Suprapubic skin (tissue), 4 donors: Measurements from ENCODE around the gene XYLT1. TPM values are rescaled to one million over a fixed set of nuclear protein-coding genes. Genes with fewer than 3 reads are reported as not detected.

Experiments
- DNase-seq, 2 donors: peaks; one replicate each; pipeline ENCODE4 v3.0.0-alpha.2; 2019; ENCODE audit warnings: low spot score in 2 of 2
- H3K27ac ChIP-seq: fragments of 200-600 bp; sonication (generic); one replicate; pipeline ENCODE4 v1.5.1; 2019
- H3K27me3 ChIP-seq: fragments of 200-600 bp; sonication (generic); one replicate; pipeline ENCODE4 v1.5.1; 2019
- H3K36me3 ChIP-seq: fragments of 200-600 bp; sonication (generic); one replicate; pipeline ENCODE4 v1.5.1; 2019
- H3K4me1 ChIP-seq: fragments of 200-600 bp; sonication (generic); one replicate; pipeline ENCODE4 v1.5.1; 2019
- H3K4me3 ChIP-seq: fragments of 200-600 bp; sonication (generic); one replicate; pipeline ENCODE4 v1.5.1; 2019; ENCODE audit warnings: mild to moderate bottlenecking
- H3K9me3 ChIP-seq: fragments of 200-600 bp; sonication (generic); one replicate; pipeline ENCODE4 v1.5.1; 2019
- CTCF ChIP-seq, 2 donors: fragments of 200-600 bp in 1 of 2; fragments of 450-650 bp in 1 of 2; sonication (generic) in 1 of 2; IDR thresholded peaks; one replicate each; pipeline ENCODE4 v1.5.1; 2016 to 2019; ENCODE audit warnings: antibody characterized with exemption in 2 of 2, mild to moderate bottlenecking in 1 of 2, moderate library complexity in 1 of 2
- EP300 ChIP-seq: sonication (generic); formaldehyde crosslinking; IDR thresholded peaks from one replicate; pipeline ENCODE4 v1.6.1; 2017; ENCODE audit warnings: antibody characterized with exemption
- POLR2A ChIP-seq, 2 donors: fragments of 450-650 bp; IDR thresholded peaks; one replicate each; pipeline ENCODE4 v1.6.1; 2017; ENCODE audit warnings: antibody characterized with exemption in 2 of 2, mild to moderate bottlenecking in 2 of 2, moderate library complexity in 2 of 2
- POLR2AphosphoS5 ChIP-seq, 3 donors: sonication (generic); formaldehyde crosslinking; IDR thresholded peaks; one replicate each; pipeline ENCODE4 v1.6.1; 2017; ENCODE audit warnings: antibody characterized with exemption in 3 of 3
- WGBS: methylation state at CpG from one replicate; pipeline ENCODE4 v1.1.5; 2018; 5-methylcytosine and 5-hydroxymethylcytosine counted together
- total RNA-seq, 4 donors: library from RNA; depleted of rRNA; stranded (reverse); fragments of >200 nt; gene quantifications; one replicate each; pipeline ENCODE4 v1.1.0, GENCODE V29; 2016

The XYLT1 gene
- total RNA-seq, 4 donors from 2014 or later: 23.5 to 30.6 (median 25.7) TPM

- H3K27me3 ChIP-seq: no peaks in the 10 kb centered on the region
- no peak overlapping the region for H3K4me3 ChIP-seq
- H3K4me1 ChIP-seq: no peaks in the 10 kb centered on the region
- no peaks in the 10 kb centered on the region for H3K36me3 ChIP-seq
- WGBS: 87% methylated on average over 2 of the region's 2 CpGs
- DNase-seq: no peak
- no peak overlapping the region for H3K27ac ChIP-seq
- no peaks in the 10 kb centered on the region for H3K9me3 ChIP-seq
- TF ChIP-seq POLR2A (IDR thresholded peaks at IDR 0.05) (no peak), CTCF (IDR thresholded peaks at IDR 0.05) (no peak), EP300 (no peak), POLR2AphosphoS5 (IDR thresholded peaks at IDR 0.05) (no peak)
These were observed 255.5 kb downstream of the XYLT1 start for GRCh38 chr16:17215306-17215705.

GRCh38 chr16:17213974-17214373 is 256.8 kb downstream of the XYLT1 start:
- no peaks in the 10 kb centered on the region for H3K27me3 ChIP-seq
- no peak overlapping the region for H3K4me3 ChIP-seq
- no peaks in the 10 kb centered on the region for H3K9me3 ChIP-seq
- no peaks in the 10 kb centered on the region for H3K4me1 ChIP-seq
- no peak for DNase-seq
- WGBS: 94% methylated on average over 3 of the region's 3 CpGs
- no peak overlapping the region for H3K27ac ChIP-seq
- no peak for TF ChIP-seq EP300
- no peak for TF ChIP-seq POLR2A (IDR thresholded peaks at IDR 0.05)
- TF ChIP-seq POLR2AphosphoS5 (IDR thresholded peaks at IDR 0.05): no peak
- TF ChIP-seq CTCF (IDR thresholded peaks at IDR 0.05): no peak
- H3K36me3 ChIP-seq: no peaks in the 10 kb centered on the region

- H3K9me3 ChIP-seq: no peaks in the 10 kb centered on the region
- H3K36me3 ChIP-seq: no peaks in the 10 kb centered on the region
- TF ChIP-seq POLR2AphosphoS5 (IDR thresholded peaks at IDR 0.05) (no peak), EP300 (no peak), CTCF (IDR thresholded peaks at IDR 0.05) (no peak), POLR2A (IDR thresholded peaks at IDR 0.05) (no peak)
- H3K27me3 ChIP-seq: no peaks in the 10 kb centered on the region
- H3K27ac ChIP-seq: no peak overlapping the region
- WGBS: 100% methylated on average over 2 of the region's 2 CpGs
- H3K4me3 ChIP-seq: no peak overlapping the region
- DNase-seq: no peak
- H3K4me1 ChIP-seq: no peaks in the 10 kb centered on the region
These were observed 257.7 kb downstream of the XYLT1 start for GRCh38 chr16:17213025-17213424.

- Histone ChIP-seq H3K4me1 (no peaks in the 10 kb centered on the region), H3K36me3 (no peaks in the 10 kb centered on the region), H3K9me3 (no peaks in the 10 kb centered on the region), H3K4me3 (no peak overlapping the region), H3K27ac (no peak overlapping the region), H3K27me3 (no peaks in the 10 kb centered on the region)
- TF ChIP-seq EP300 (no peak), POLR2AphosphoS5 (IDR thresholded peaks at IDR 0.05) (no peak), POLR2A (IDR thresholded peaks at IDR 0.05) (no peak), CTCF (IDR thresholded peaks at IDR 0.05) (no peak)
- WGBS: 74% methylated on average over 6 of the region's 6 CpGs
- DNase-seq: no peak
These were observed 258.2 kb downstream of the XYLT1 start for GRCh38 chr16:17212606-17213005.

GRCh38 chr16:17211797-17212196 is 259.0 kb downstream of the XYLT1 start:
- WGBS: 84% methylated on average over 4 of the region's 4 CpGs
- Histone ChIP-seq H3K9me3 (no peaks in the 10 kb centered on the region), H3K4me3 (no peak overlapping the region), H3K27ac (no peak overlapping the region), H3K36me3 (no peaks in the 10 kb centered on the region), H3K27me3 (no peaks in the 10 kb centered on the region), H3K4me1 (no peaks in the 10 kb centered on the region)
- TF ChIP-seq POLR2AphosphoS5 (IDR thresholded peaks at IDR 0.05) (no peak), POLR2A (IDR thresholded peaks at IDR 0.05) (no peak), CTCF (IDR thresholded peaks at IDR 0.05) (no peak), EP300 (no peak)
- no peak for DNase-seq
